OCI-LY7 (cell line): ENCODE measurements around the gene KIAA0513. TPM values are rescaled to one million over a fixed set of nuclear protein-coding genes. Genes with fewer than 3 reads are reported as not detected.

Experiments
- BruUV-seq: library from RNA; stranded (reverse); fragments of 400-500 nt; replicated peaks from 2 replicates; lab custom pipeline; 2021; lab: Mats Ljungman, UMichigan
- CTCF ChIA-PET: fragments of 300-600 bp; sonication (Branson Sonifier 250); formaldehyde crosslinking; loops from one replicate; lab custom pipeline; 2022; ENCODE audit warnings: antibody characterized with exemption; ENCODE audit not compliant: unreplicated experiment; lab: Charles Lee
- POLR2A ChIA-PET: fragments of 300-600 bp; sonication (Branson Sonifier 250); formaldehyde crosslinking; loops from one replicate; lab custom pipeline; 2022; ENCODE audit warnings: antibody characterized with exemption; lab: Charles Lee
- DNase-seq: peaks from one replicate; pipeline ENCODE4 v3.0.0-alpha.2; 2015; ENCODE audit warnings: low spot score
- H2AFZ ChIP-seq: fragments of 200-600 bp; sonication (generic), shearing (Covaris generic); 2 replicates; pipeline ENCODE4 v1.6.1; 2014; ENCODE audit warnings: mild to moderate bottlenecking, antibody characterized with exemption, low read length, moderate library complexity
- H3K27ac ChIP-seq: fragments of 200-600 bp; sonication (generic); 2 replicates; pipeline ENCODE4 v1.5.1; 2014; ENCODE audit warnings: mixed run types, low read depth, mild to moderate bottlenecking, moderate library complexity, low read length, inconsistent platforms; ENCODE audit not compliant: poor library complexity, severe bottlenecking
- H3K36me3 ChIP-seq: fragments of 200-600 bp; sonication (generic); 2 replicates; pipeline ENCODE4 v1.6.1; 2014; ENCODE audit warnings: mild to moderate bottlenecking, antibody characterized with exemption, low read length, moderate library complexity, mixed read lengths; ENCODE audit not compliant: insufficient read depth
- H3K4me1 ChIP-seq: fragments of 200-600 bp; sonication (generic); 2 replicates; pipeline ENCODE4 v1.5.1; 2014; ENCODE audit warnings: mild to moderate bottlenecking, low read length; ENCODE audit not compliant: insufficient read depth, poor library complexity, severe bottlenecking
- H3K4me2 ChIP-seq: fragments of 200-600 bp; sonication (generic); 2 replicates; pipeline ENCODE4 v1.6.1; 2014; ENCODE audit warnings: mild to moderate bottlenecking, low read length
- H3K4me3 ChIP-seq: fragments of 200-600 bp; sonication (generic); 2 replicates; pipeline ENCODE4 v1.5.1; 2014; ENCODE audit warnings: mild to moderate bottlenecking, low read depth, low read length; ENCODE audit not compliant: poor library complexity, severe bottlenecking
- H3K79me2 ChIP-seq: fragments of 200-600 bp; sonication (generic); 2 replicates; pipeline ENCODE4 v1.6.1; 2016; ENCODE audit warnings: low read depth, mild to moderate bottlenecking, low read length, moderate library complexity, mixed read lengths; ENCODE audit not compliant: insufficient read depth
- H3K9me2 ChIP-seq: fragments of 200-600 bp; sonication (generic); 2 replicates; pipeline ENCODE4 v1.6.1; 2016; ENCODE audit warnings: mild to moderate bottlenecking, low read length, mixed read lengths; ENCODE audit not compliant: insufficient read depth
- H3K9me3 ChIP-seq: fragments of 200-600 bp; sonication (generic); 2 replicates; pipeline ENCODE4 v1.6.1; 2014; ENCODE audit warnings: mild to moderate bottlenecking, mixed run types, low read length, mixed read lengths
- H4K20me1 ChIP-seq: fragments of 200-600 bp; sonication (generic); 2 replicates; pipeline ENCODE4 v1.6.1; 2014; ENCODE audit warnings: mild to moderate bottlenecking, antibody characterized with exemption, low read length, moderate library complexity, mixed read lengths; ENCODE audit not compliant: insufficient read depth
- EZH2phosphoT487 ChIP-seq: fragments of 200-600 bp; sonication (generic); IDR thresholded peaks from 2 replicates; pipeline ENCODE4 v1.6.1; 2018; ENCODE audit warnings: low read depth, borderline replicate concordance, mild to moderate bottlenecking, mixed run types, antibody characterized with exemption, low read length, moderate library complexity, mixed read lengths
- intact Hi-C: fragments of 100-400 bp; cut with micrococcal nuclease; formaldehyde crosslinking; loops from one replicate; pipeline ENCODE4 v1.10.0; 2022; ENCODE audit not compliant: unreplicated experiment
- total RNA-seq, 2 experiments: library from RNA; depleted of rRNA in 1 of 2; stranded (reverse); fragments of >200 nt in 1 of 2; shearing (Covaris generic) in 1 of 2; gene quantifications; 2 replicates each; pipeline ENCODE4 v1.2.3, GENCODE V29; 2014 to 2022
- TF ChIP-seq, protein P1 (sequence below): fragments of 200-600 bp; sonication (generic); conservative IDR thresholded peaks from 2 replicates; pipeline ENCODE4 v1.5.1; 2014; ENCODE audit warnings: mild to moderate bottlenecking, antibody characterized with exemption, low read length, moderate library complexity, mixed read lengths

The KIAA0513 gene
- total RNA-seq, 2 experiments from 2014 or later = 0.88 to 4.8 TPM

DNA sequence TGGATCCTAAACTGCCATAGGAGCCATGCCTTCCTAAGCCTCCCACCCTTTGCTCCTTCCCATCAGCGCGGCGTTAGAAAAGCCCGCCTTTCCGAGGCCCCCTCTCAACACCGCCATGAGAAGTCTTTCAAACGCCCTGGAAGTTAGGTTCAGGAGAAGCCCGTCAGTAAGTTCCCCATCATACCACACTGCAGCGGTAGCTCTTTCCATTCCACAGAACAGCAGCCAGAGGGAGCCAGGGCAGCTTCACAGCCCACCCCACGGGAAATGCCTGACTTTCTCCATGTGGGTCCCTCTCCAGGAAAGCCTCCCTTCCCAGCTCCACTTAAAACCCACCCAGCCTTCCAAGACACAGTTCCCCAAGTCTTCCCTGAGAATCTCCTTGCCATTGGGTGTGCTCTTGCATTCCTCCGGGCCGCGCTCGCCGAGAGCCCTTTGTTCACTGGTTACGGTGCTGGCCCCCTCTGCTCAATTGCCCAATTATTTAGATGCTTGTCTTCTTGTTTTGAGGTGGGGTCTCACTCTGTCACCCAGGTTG, 28.7 kb downstream of the KIAA0513 start:
- no peak for TF ChIP-seq EZH2phosphoT487
- TF ChIP-seq, protein P1, sequence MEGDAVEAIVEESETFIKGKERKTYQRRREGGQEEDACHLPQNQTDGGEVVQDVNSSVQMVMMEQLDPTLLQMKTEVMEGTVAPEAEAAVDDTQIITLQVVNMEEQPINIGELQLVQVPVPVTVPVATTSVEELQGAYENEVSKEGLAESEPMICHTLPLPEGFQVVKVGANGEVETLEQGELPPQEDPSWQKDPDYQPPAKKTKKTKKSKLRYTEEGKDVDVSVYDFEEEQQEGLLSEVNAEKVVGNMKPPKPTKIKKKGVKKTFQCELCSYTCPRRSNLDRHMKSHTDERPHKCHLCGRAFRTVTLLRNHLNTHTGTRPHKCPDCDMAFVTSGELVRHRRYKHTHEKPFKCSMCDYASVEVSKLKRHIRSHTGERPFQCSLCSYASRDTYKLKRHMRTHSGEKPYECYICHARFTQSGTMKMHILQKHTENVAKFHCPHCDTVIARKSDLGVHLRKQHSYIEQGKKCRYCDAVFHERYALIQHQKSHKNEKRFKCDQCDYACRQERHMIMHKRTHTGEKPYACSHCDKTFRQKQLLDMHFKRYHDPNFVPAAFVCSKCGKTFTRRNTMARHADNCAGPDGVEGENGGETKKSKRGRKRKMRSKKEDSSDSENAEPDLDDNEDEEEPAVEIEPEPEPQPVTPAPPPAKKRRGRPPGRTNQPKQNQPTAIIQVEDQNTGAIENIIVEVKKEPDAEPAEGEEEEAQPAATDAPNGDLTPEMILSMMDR = peak; percentile 55
- BruUV-seq = no TSS peak
- Histone ChIP-seq H3K36me3 (no peaks in the 10 kb centered on the region), H2AFZ (peak overlapping the region; percentile 71; the same call in 1 of the 2 replicates), H4K20me1 (no peaks in the 10 kb centered on the region), H3K9me3 (no peaks in the 10 kb centered on the region), H3K27ac (no peak overlapping the region), H3K4me3 (no peak overlapping the region), H3K4me1 (peaks cover 37% of the 10 kb centered on the region), H3K4me2 (no peak overlapping the region), H3K9me2 (no peaks in the 10 kb centered on the region), H3K79me2 (no peaks in the 10 kb centered on the region)
- intact Hi-C loops = no loop called here
- peak; percentile 14 for DNase-seq
- ChIA-PET POLR2A (interaction anchor here (1.4 kb wide), 1 partner anchor 49 kb away, joined by 3 read pairs; no protein-coding TSS in a partner anchor), CTCF (interaction anchor here (0.6 kb wide), 1 partner anchor 80 kb away, joined by 3 read pairs; no protein-coding TSS in a partner anchor)

DNA sequence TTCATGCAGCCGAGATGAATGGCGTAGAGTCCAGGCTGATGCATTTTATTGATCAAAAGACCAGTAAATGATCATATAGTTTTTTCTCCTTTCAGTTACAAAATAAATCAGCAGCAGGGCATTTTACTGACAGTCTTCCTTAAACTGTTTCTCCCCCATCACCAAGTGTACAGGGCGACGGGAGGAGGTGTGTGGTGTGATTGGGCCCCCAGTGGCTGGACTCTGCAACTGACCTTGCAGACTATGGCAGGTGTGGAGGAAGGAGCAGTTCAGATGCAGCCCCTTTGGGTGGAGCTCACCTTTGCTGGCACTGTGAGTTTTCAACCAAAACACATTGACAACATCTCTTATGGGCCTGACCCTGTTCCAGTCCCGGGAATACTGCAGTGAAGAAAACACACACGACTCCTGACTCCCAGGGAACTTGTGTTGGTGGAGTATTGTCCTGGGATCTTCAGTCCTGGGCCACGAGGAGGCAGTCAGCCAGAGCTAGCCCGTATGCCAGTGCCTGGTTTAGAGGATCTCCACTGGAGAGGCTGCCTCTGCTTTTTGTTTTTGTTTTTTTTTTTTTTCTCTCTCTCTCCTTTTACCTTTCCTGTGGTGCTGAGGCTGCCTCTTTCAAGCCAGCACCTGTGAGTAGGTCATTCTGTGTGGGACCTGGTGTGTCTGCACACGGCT, 29.8 kb downstream of the KIAA0513 start:
- ChIA-PET POLR2A (interaction anchor here (0.7 to 1.4 kb wide), 2 partner anchors 48 to 82 kb away, joined by 3 read pairs; no protein-coding TSS in a partner anchor), CTCF (no interaction called here)
- Histone ChIP-seq H2AFZ (no peak overlapping the region), H3K9me2 (no peaks in the 10 kb centered on the region), H3K79me2 (no peaks in the 10 kb centered on the region), H3K4me2 (peak overlapping the region; percentile 60), H3K4me3 (peak overlapping the region; percentile 5), H3K27ac (no peak overlapping the region), H3K36me3 (no peaks in the 10 kb centered on the region), H3K4me1 (peaks cover 37% of the 10 kb centered on the region), H4K20me1 (no peaks in the 10 kb centered on the region), H3K9me3 (no peaks in the 10 kb centered on the region)
- peak; percentile 45 for DNase-seq
- intact Hi-C loops = no loop called here
- BruUV-seq = no TSS peak
- TF ChIP-seq EZH2phosphoT487 = no peak
- TF ChIP-seq, protein P1 = peak; percentile 65

DNA sequence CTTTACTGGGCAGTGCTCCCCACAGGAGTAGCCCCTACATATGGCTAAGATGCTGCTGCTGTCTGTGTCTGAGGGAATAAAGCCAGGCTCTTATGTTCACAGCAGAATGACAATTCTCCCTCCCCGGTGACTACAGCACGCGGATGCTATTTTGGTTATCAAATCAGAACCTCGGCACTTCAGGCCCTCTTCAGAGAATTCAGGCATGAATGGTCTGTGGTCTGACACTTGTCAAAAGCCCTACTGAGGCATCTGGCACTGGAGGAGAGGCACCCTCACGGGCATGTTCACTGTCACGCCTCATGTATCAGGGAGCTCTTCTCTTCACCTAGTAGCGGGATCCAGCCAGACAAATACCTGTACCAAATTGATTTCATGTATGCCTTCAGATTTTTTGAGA, 30.4 kb downstream of the KIAA0513 start:
- no TSS peak for BruUV-seq
- Histone ChIP-seq H3K4me3 (peak overlapping the region; percentile 5), H3K4me2 (peak overlapping the region; percentile 60), H3K27ac (no peak overlapping the region), H3K79me2 (no peaks in the 10 kb centered on the region), H3K9me2 (no peaks in the 10 kb centered on the region), H2AFZ (no peak overlapping the region), H4K20me1 (no peaks in the 10 kb centered on the region), H3K4me1 (peaks cover 37% of the 10 kb centered on the region), H3K36me3 (no peaks in the 10 kb centered on the region), H3K9me3 (no peaks in the 10 kb centered on the region)
- TF ChIP-seq, protein P1 = no peak
- TF ChIP-seq EZH2phosphoT487 = no peak
- intact Hi-C loops = no loop called here
- CTCF ChIA-PET = no interaction called here
- POLR2A ChIA-PET = no interaction called here
- DNase-seq = peak; percentile 76
